ENCODE measurements around the gene ZFP36. TPM values are rescaled to one million over a fixed set of nuclear protein-coding genes. Genes with fewer than 3 reads are reported as not detected.

The ZFP36 gene
- total RNA-seq, 1 donor from 2014 or later, result 21.6 TPM

- peak overlapping the region; percentile 40 for H3K4me3 Mint-ChIP-seq (ENCODE audit: unreplicated experiment)
Measured at GRCh38 chr19:39416152-39417120, 9.8 kb downstream of the ZFP36 start.

DNA sequence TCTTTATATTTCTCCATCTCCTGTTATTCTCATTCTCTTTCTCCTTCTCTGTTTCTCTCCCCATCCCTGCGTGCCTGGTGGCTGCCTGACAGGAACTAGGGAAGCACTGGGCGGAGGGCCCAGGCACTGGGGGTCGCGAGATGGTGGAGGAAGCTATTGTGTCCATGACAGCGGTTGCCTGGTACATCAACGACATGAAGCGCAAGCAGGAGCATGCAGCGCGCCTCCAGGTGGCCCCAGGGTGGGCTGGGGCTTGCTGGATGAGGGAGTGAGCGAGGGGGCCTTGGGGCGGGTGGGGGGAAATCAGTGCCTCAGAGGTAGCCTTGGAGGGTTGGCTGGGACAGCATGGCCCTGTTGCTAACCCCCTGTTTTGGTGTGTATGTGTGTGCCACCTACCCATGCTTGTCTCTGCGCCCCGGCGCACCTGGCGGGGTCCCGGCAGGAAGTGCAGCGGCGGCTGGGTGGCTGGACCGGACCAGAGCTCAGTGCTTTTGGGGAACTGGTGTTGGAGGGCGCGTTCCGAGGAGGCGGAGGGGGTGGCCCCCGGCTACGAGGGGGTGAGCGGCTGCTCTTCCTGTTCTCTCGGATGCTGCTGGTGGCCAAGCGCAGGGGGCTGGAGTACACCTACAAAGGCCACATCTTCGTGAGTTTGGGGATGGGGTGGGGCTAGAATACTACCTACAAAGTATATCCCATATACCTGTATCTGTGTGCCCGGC, 11.0 kb downstream of the ZFP36 start:
- Histone ChIP-seq H4K20me1 (ENCODE audit: insufficient read depth, low read length) (peaks cover 64% of the 10 kb centered on the region), H3K27ac (ENCODE audit: low read depth, low read length) (no peak overlapping the region), H3K9me3 (ENCODE audit: insufficient read depth, low read depth, low read length) (no peaks in the 10 kb centered on the region), H3K9ac (ENCODE audit: low read length) (no peak overlapping the region), H3K79me2 (ENCODE audit: insufficient read depth, low read length) (peaks cover 64% of the 10 kb centered on the region), H3K4me3 (ENCODE audit: insufficient read depth, low read depth, low read length) (no peak overlapping the region), H3K4me2 (ENCODE audit: low read length) (no peak overlapping the region), H2AFZ (ENCODE audit: low read depth, low read length) (no peak overlapping the region), H3K27me3 (ENCODE audit: insufficient read depth, low read length) (no peaks in the 10 kb centered on the region), H3K36me3 (ENCODE audit: insufficient read depth, low read length) (peaks cover 18% of the 10 kb centered on the region), H3K4me1 (ENCODE audit: insufficient read depth, low read length) (peaks cover 15% of the 10 kb centered on the region)
- Mint-ChIP-seq H3K27ac (ENCODE audit: unreplicated experiment) (peak overlapping the region; percentile 34), H3K9me3 (ENCODE audit: unreplicated experiment) (no peaks in the 10 kb centered on the region), H3K4me3 (ENCODE audit: unreplicated experiment) (no peak overlapping the region), H3K27me3 (ENCODE audit: low read depth, unreplicated experiment) (no peaks in the 10 kb centered on the region), H3K36me3 (ENCODE audit: low read depth, unreplicated experiment) (peaks cover 19% of the 10 kb centered on the region), H3K4me1 (ENCODE audit: low read depth, unreplicated experiment) (peaks cover 13% of the 10 kb centered on the region)
- FAIRE-seq (no peak), DNase-seq (ENCODE audit: low read depth) (no peak)
- TF ChIP-seq CTCF (IDR thresholded peaks at IDR 0.05; ENCODE audit: insufficient read depth, low read depth, low read length) (no peak), EZH2 (IDR thresholded peaks at IDR 0.05; ENCODE audit: insufficient read depth, low read length) (no peak)

More at GRCh38 chr19:39416152-39417120, 9.8 kb downstream of the ZFP36 start:
- H3K4me1 ChIP-seq (ENCODE audit: insufficient read depth, low read length), result peaks cover 17% of the 10 kb centered on the region
- H2AFZ ChIP-seq (ENCODE audit: low read depth, low read length), result no peak overlapping the region
- no peak for TF ChIP-seq EZH2 (IDR thresholded peaks at IDR 0.05; ENCODE audit: insufficient read depth, low read length)
- no peak for TF ChIP-seq CTCF (IDR thresholded peaks at IDR 0.05; ENCODE audit: insufficient read depth, low read depth, low read length)
- peak overlapping the region; percentile 97 for H3K9ac ChIP-seq (ENCODE audit: low read length)
- H3K36me3 ChIP-seq (ENCODE audit: insufficient read depth, low read length), result peaks cover 15% of the 10 kb centered on the region
- peaks cover 64% of the 10 kb centered on the region for H4K20me1 ChIP-seq (ENCODE audit: insufficient read depth, low read length)
- no peak overlapping the region for H3K4me3 ChIP-seq (ENCODE audit: insufficient read depth, low read depth, low read length)
- Mint-ChIP-seq H3K9me3 (ENCODE audit: unreplicated experiment) (no peaks in the 10 kb centered on the region), H3K27me3 (ENCODE audit: low read depth, unreplicated experiment) (no peaks in the 10 kb centered on the region), H3K4me1 (ENCODE audit: low read depth, unreplicated experiment) (peaks cover 16% of the 10 kb centered on the region), H3K36me3 (ENCODE audit: low read depth, unreplicated experiment) (peaks cover 16% of the 10 kb centered on the region), H3K27ac (ENCODE audit: unreplicated experiment) (no peak overlapping the region)
- FAIRE-seq (no peak), DNase-seq (ENCODE audit: low read depth) (no peak)
- H3K27ac ChIP-seq (ENCODE audit: low read depth, low read length), result no peak overlapping the region
- peak overlapping the region; percentile 97 for H3K4me2 ChIP-seq (ENCODE audit: low read length)
- no peaks in the 10 kb centered on the region for H3K9me3 ChIP-seq (ENCODE audit: insufficient read depth, low read depth, low read length)
- H3K79me2 ChIP-seq (ENCODE audit: insufficient read depth, low read length), result peaks cover 65% of the 10 kb centered on the region
- H3K27me3 ChIP-seq (ENCODE audit: insufficient read depth, low read length), result no peaks in the 10 kb centered on the region
